ENCODE measurements around the gene UBE2Z.

UBE2Z gene

GRCh38 chr17:48915459-48916282 lies 7.5 kb downstream of the UBE2Z start:
- Mint-ChIP-seq H3K9me3 (no peaks in the 10 kb centered on the region), H3K27me3 (ENCODE audit: low read depth) (no peaks in the 10 kb centered on the region), H3K36me3 (ENCODE audit: low read depth) (peaks cover 78% of the 10 kb centered on the region), H3K4me1 (peaks cover 22% of the 10 kb centered on the region), H3K27ac (no peak overlapping the region), H3K4me3 (no peak overlapping the region)
- TF ChIP-seq CTCF (IDR thresholded peaks at IDR 0.05; ENCODE audit: unreplicated experiment in 3 of 3): no peak

- Mint-ChIP-seq H3K9me3 (no peaks in the 10 kb centered on the region), H3K36me3 (ENCODE audit: low read depth) (peaks cover 72% of the 10 kb centered on the region), H3K4me3 (no peak overlapping the region), H3K4me1 (no peaks in the 10 kb centered on the region), H3K27ac (peak overlapping the region in 1 of 3 experiments; percentile 5), H3K27me3 (ENCODE audit: low read depth) (peaks cover 3% of the 10 kb centered on the region)
- no peak for TF ChIP-seq CTCF (IDR thresholded peaks at IDR 0.05; ENCODE audit: unreplicated experiment in 3 of 3)
These were observed 17.2 kb downstream of the UBE2Z start for GRCh38 chr17:48925251-48925990.

GRCh38 chr17:48925991-48926342 lies 17.8 kb downstream of the UBE2Z start:
- peaks cover 70% of the 10 kb centered on the region for H3K36me3 Mint-ChIP-seq (ENCODE audit: low read depth)
- H3K4me1 Mint-ChIP-seq: no peaks in the 10 kb centered on the region
- no peak overlapping the region for H3K4me3 Mint-ChIP-seq
- no peak overlapping the region for H3K27ac Mint-ChIP-seq
- H3K9me3 Mint-ChIP-seq: no peaks in the 10 kb centered on the region
- peaks cover 3% of the 10 kb centered on the region for H3K27me3 Mint-ChIP-seq (ENCODE audit: low read depth)
- no peak for TF ChIP-seq CTCF (IDR thresholded peaks at IDR 0.05; ENCODE audit: unreplicated experiment in 3 of 3)

GRCh38 chr17:48927978-48928745 lies 20.0 kb downstream of the UBE2Z start:
- Mint-ChIP-seq H3K27me3 (ENCODE audit: low read depth) (peaks cover 3% of the 10 kb centered on the region), H3K4me3 (no peak overlapping the region)
- no peak for TF ChIP-seq CTCF (IDR thresholded peaks at IDR 0.05; ENCODE audit: unreplicated experiment in 3 of 3)

GRCh38 chr17:48928876-48929811 lies 20.9 kb downstream of the UBE2Z start:
- Mint-ChIP-seq H3K27ac (peak overlapping the region in 2 of 3 experiments; percentile 13 to 74), H3K4me3 (no peak overlapping the region), H3K4me1 (no peaks in the 10 kb centered on the region), H3K27me3 (ENCODE audit: low read depth) (peaks cover 3% of the 10 kb centered on the region), H3K9me3 (no peaks in the 10 kb centered on the region), H3K36me3 (ENCODE audit: low read depth) (peaks cover 77% of the 10 kb centered on the region)
- TF ChIP-seq CTCF (IDR thresholded peaks at IDR 0.05; ENCODE audit: unreplicated experiment in 3 of 3): no peak

More at GRCh38 chr17:48927978-48928745, 20.0 kb downstream of the UBE2Z start:
- H3K4me1 Mint-ChIP-seq: no peaks in the 10 kb centered on the region
- no peaks in the 10 kb centered on the region for H3K9me3 Mint-ChIP-seq
- H3K36me3 Mint-ChIP-seq (ENCODE audit: low read depth): peaks cover 72% of the 10 kb centered on the region
- H3K27ac Mint-ChIP-seq: peak overlapping the region in 1 of 3 experiments; percentile 2
